ENCODE data around the gene ZNF398. TPM values are rescaled to one million over a fixed set of nuclear protein-coding genes. Genes with fewer than 3 reads are reported as not detected.

ZNF398 gene
- total RNA-seq, 6 experiments from 2014 or later, result 11.0 to 12.1 (median 11.6) TPM

DNA sequence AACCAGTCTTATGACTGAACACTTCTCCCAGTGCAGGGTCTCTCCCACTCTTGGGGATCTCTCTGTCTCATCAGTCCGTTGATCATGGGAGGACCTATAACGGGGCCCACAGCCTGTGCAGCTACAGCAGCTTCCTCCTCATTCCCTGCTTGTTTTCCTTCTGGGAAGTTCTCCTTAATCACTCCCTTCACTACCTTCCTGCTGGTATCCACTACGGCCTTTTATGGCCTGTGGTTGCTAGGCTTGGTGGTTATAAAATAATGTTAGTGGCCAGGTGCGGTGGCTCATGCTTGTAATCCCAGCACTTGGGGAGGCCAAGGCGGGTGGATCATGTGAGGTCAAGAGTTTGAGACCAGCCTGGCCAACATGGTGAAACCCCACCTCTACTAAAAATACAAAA is 44.6 kb downstream of the ZNF398 start:
- Mint-ChIP-seq H3K4me3 (no peak overlapping the region), H3K9me3 (no peaks in the 10 kb centered on the region), H3K4me1 (ENCODE audit: low read depth) (peaks cover 7% of the 10 kb centered on the region), H3K27ac (no peak overlapping the region), H3K36me3 (ENCODE audit: low read depth) (no peaks in the 10 kb centered on the region; the same call in 1 of the 2 replicates), H3K27me3 (ENCODE audit: insufficient read depth) (peaks cover 9% of the 10 kb centered on the region; the same call in 1 of the 2 replicates)
- no peak for DNase-seq
- TF ChIP-seq, protein P1, sequence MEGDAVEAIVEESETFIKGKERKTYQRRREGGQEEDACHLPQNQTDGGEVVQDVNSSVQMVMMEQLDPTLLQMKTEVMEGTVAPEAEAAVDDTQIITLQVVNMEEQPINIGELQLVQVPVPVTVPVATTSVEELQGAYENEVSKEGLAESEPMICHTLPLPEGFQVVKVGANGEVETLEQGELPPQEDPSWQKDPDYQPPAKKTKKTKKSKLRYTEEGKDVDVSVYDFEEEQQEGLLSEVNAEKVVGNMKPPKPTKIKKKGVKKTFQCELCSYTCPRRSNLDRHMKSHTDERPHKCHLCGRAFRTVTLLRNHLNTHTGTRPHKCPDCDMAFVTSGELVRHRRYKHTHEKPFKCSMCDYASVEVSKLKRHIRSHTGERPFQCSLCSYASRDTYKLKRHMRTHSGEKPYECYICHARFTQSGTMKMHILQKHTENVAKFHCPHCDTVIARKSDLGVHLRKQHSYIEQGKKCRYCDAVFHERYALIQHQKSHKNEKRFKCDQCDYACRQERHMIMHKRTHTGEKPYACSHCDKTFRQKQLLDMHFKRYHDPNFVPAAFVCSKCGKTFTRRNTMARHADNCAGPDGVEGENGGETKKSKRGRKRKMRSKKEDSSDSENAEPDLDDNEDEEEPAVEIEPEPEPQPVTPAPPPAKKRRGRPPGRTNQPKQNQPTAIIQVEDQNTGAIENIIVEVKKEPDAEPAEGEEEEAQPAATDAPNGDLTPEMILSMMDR (IDR thresholded peaks at IDR 0.05), result no peak

DNA sequence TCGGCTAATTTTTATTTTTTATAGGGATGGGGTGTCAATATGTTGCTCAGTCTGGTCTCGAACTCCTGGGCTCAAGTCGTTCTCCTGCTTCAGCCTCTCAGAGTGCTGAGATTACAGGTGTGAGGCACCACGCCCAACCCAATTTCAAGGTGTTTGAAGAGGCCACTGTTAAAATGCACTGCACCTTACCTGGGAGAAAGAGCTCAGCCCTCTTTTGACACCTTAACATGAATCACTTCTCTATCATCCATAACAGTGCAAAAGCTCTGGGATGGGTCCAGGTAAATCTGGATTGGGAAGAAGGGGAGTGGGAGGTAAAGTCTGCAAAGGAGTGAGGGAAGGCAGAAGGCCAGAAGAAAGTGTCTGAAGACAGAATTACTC is 47.5 kb downstream of the ZNF398 start:
- Mint-ChIP-seq H3K4me3 (peak overlapping the region; percentile 84), H3K36me3 (ENCODE audit: low read depth) (peaks cover 19% of the 10 kb centered on the region), H3K4me1 (ENCODE audit: low read depth) (peaks cover 29% of the 10 kb centered on the region), H3K27me3 (ENCODE audit: insufficient read depth) (peaks cover 6% of the 10 kb centered on the region), H3K9me3 (no peaks in the 10 kb centered on the region), H3K27ac (peak overlapping the region; percentile 43; the same call in 1 of the 2 replicates)
- TF ChIP-seq, protein P1 (IDR thresholded peaks at IDR 0.05), result no peak
- DNase-seq, result no peak

DNA sequence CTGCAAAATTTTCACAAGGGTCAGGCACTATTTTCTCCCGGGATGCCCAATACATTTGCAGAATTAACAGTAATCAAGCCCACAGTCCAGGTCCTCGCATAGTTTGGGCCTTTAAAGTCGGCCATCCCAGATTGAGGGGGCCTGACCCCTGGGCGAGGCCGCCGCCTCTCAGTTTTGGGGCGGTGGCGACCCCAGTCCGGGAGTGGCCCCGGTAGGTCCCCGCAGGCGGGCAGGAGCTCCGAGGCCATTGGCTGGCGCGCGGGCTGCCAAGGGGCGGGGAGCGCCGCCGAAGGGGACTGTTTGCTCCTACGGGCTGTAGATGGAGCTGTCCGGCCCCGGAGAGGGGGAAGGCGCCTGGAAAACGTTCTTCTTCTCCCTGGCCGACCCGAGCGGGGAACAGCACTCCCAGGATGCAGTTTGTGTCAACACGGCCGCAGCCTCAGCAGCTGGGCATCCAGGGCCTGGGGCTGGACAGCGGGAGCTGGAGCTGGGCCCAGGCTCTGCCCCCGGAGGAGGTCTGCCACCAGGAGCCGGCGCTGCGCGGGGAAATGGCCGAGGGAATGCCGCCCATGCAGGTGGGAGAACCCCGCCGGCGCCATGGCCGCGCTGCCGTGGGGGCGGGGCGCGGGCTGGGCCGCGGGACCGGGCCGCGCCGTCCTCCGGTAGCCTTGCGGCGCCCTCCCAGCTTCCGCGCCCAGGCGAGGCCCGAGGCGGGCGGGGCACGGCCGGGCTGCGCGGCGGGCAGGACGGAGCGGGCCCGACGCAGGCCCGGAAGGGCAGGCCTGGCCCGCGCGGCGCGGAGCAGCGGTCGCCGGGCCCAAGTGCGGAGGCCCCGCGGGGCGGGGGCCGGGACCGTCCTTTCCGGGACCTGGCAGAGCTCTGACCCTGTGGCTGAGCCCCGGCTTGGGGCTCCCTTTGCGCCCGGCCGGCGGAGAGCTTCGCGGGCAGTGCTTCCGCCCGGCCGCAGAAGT is 48.2 kb downstream of the ZNF398 start, which contains the start of gene ZNF282:
Gene ZNF282, plus strand, starts transcription at position 367 of the 971 bp plus-strand sequence. Its CDS starts 44 bp downstream, at position 411.
- peak within 1 kb of the TSS; percentile 96 for H3K4me3 Mint-ChIP-seq
- DNase-seq, result peak; percentile 93
- TF ChIP-seq, protein P1 (IDR thresholded peaks at IDR 0.05), result peak; percentile 76
- peaks cover 35% of the 10 kb centered on the region for H3K4me1 Mint-ChIP-seq (ENCODE audit: low read depth)
- peak within 1 kb of the TSS; percentile 91 for H3K27ac Mint-ChIP-seq
- H3K9me3 Mint-ChIP-seq, result no peaks in the 10 kb centered on the region
- H3K27me3 Mint-ChIP-seq (ENCODE audit: insufficient read depth), result peaks cover 6% of the 10 kb centered on the region
- peaks cover 26% of the 10 kb centered on the region for H3K36me3 Mint-ChIP-seq (ENCODE audit: low read depth)

DNA sequence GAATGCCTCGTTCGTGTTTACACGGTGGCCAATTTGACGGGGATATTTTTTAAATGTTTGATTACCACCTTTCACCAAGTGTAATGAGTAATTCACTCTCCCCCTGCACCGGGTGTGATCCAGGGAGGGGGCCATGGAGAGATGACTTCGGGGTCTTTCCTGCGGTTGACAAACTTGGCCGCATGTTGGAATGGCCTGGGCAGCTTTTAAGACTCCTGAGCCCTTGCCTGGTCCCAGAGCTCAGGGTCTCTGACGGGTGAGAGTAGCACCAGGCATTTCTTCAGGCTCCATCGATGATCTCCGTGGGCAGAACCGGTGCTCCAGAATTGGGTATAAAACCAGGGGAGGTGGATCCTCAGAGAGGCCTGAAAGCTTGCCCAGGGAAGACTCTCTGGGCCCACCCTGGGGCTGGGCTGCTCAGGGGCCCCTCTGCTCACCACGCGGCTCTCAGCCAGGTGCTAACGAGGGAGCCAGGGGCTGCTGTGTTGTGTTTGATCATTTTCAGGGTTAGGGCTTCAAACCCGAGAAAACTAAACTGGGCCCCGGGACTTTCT is 49.0 kb downstream of the ZNF398 start:
- peaks cover 6% of the 10 kb centered on the region for H3K27me3 Mint-ChIP-seq (ENCODE audit: insufficient read depth)
- peak overlapping the region; percentile 96 for H3K4me3 Mint-ChIP-seq
- H3K36me3 Mint-ChIP-seq (ENCODE audit: low read depth), result peaks cover 33% of the 10 kb centered on the region
- no peak for DNase-seq
- TF ChIP-seq, protein P1 (IDR thresholded peaks at IDR 0.05), result no peak
- H3K4me1 Mint-ChIP-seq (ENCODE audit: low read depth), result peaks cover 41% of the 10 kb centered on the region
- H3K9me3 Mint-ChIP-seq, result no peaks in the 10 kb centered on the region
- peak overlapping the region; percentile 91 for H3K27ac Mint-ChIP-seq

DNA sequence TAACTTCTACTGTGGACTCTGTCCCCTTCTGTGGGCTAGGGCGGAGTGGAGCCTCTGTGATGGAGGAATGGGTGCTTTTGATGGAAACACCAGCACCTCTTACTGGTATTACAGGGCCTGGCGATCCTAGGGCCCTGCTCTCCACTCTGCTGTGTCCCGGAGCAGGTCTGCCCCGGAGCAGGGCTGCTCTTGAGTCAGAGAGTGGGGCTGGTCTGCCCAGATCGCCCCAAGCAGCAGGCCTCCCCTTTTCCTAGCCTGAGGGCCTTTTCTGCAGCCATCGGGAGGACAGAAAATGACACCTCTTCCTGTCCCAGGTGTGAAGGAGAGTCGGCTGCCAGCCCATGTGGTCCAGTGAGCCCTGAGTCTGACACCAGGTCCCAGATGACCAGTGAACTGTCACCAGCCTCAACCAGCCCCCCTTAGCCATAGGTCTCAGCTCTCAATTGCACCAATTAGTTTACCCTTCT is 49.5 kb downstream of the ZNF398 start:
- peaks cover 42% of the 10 kb centered on the region for H3K4me1 Mint-ChIP-seq (ENCODE audit: low read depth)
- peak overlapping the region; percentile 91 for H3K27ac Mint-ChIP-seq
- H3K4me3 Mint-ChIP-seq, result peak overlapping the region; percentile 96
- H3K27me3 Mint-ChIP-seq (ENCODE audit: insufficient read depth), result peaks cover 3% of the 10 kb centered on the region; the same call in 1 of the 2 replicates
- H3K9me3 Mint-ChIP-seq, result no peaks in the 10 kb centered on the region
- peak; percentile 39 for DNase-seq
- H3K36me3 Mint-ChIP-seq (ENCODE audit: low read depth), result peaks cover 38% of the 10 kb centered on the region
- TF ChIP-seq, protein P1 (IDR thresholded peaks at IDR 0.05), result no peak

All from HFFc6 (cell line).